Measurements from ENCODE around the gene GJB5. TPM values are rescaled to one million over a fixed set of nuclear protein-coding genes. Genes with fewer than 3 reads are reported as not detected.

GJB5 gene
- total and polyA plus RNA-seq, 2 donors from 2014 or later = not detected

GRCh38 chr1:34746101-34746500 is 8.7 kb upstream of the GJB5 start:
- H3K27me3 ChIP-seq (ENCODE audit: control insufficient read depth, insufficient read depth, low read length) = no peaks in the 10 kb centered on the region
- no peak for DNase-seq
- H3K9ac ChIP-seq (ENCODE audit: low read length in 3 of 3) = no peak overlapping the region
- no peak overlapping the region for H3K4me3 ChIP-seq (ENCODE audit: low read length in 3 of 3)
- intact Hi-C loops (cut with DNase I) = no loop called here
- no peak overlapping the region for H3K27ac ChIP-seq (ENCODE audit: low read depth in 2 of 2, low read length in 2 of 2)
- no peaks in the 10 kb centered on the region for H3K9me3 ChIP-seq (ENCODE audit: control insufficient read depth in 2 of 3, insufficient read depth in 1 of 3, low read length in 3 of 3)
- no peaks in the 10 kb centered on the region for H3K36me3 ChIP-seq (ENCODE audit: control insufficient read depth in 2 of 3, insufficient read depth in 3 of 3, low read length in 3 of 3)
- FAIRE-seq = no peak
- H3K4me1 ChIP-seq (ENCODE audit: control insufficient read depth in 2 of 3, insufficient read depth in 2 of 3, low read depth in 1 of 3, low read length in 3 of 3) = peaks cover 0 to 3% (median 0%) of the 10 kb centered on the region in 3 donors
- no peak for TF ChIP-seq CTCF (IDR thresholded peaks at IDR 0.05; ENCODE audit: borderline replicate concordance, extremely low read depth, insufficient read depth)

GRCh38 chr1:34746785-34747637 is 7.8 kb upstream of the GJB5 start:
- intact Hi-C loops (cut with DNase I) = no loop called here

GRCh38 chr1:34747638-34747941 is 7.3 kb upstream of the GJB5 start:
- Histone ChIP-seq H3K27me3 (ENCODE audit: control insufficient read depth, insufficient read depth, low read length) (no peaks in the 10 kb centered on the region), H3K4me3 (ENCODE audit: low read length in 3 of 3) (no peak overlapping the region), H3K9ac (ENCODE audit: low read length in 3 of 3) (no peak overlapping the region), H3K9me3 (ENCODE audit: control insufficient read depth in 2 of 3, insufficient read depth in 1 of 3, low read length in 3 of 3) (no peaks in the 10 kb centered on the region), H3K4me1 (ENCODE audit: control insufficient read depth in 2 of 3, insufficient read depth in 2 of 3, low read depth in 1 of 3, low read length in 3 of 3) (no peaks in the 10 kb centered on the region), H3K36me3 (ENCODE audit: control insufficient read depth in 2 of 3, insufficient read depth in 3 of 3, low read length in 3 of 3) (no peaks in the 10 kb centered on the region), H3K27ac (ENCODE audit: low read depth in 2 of 2, low read length in 2 of 2) (no peak overlapping the region)
- TF ChIP-seq CTCF (IDR thresholded peaks at IDR 0.05; ENCODE audit: borderline replicate concordance, extremely low read depth, insufficient read depth) = no peak
- FAIRE-seq (no peak), DNase-seq (no peak)
- intact Hi-C loops (cut with DNase I) = no loop called here

More at GRCh38 chr1:34746785-34747637, 7.8 kb upstream of the GJB5 start:
- Histone ChIP-seq H3K9me3 (ENCODE audit: control insufficient read depth in 2 of 3, insufficient read depth in 1 of 3, low read length in 3 of 3) (no peaks in the 10 kb centered on the region), H3K27me3 (ENCODE audit: control insufficient read depth, insufficient read depth, low read length) (no peaks in the 10 kb centered on the region), H3K9ac (ENCODE audit: low read length in 3 of 3) (no peak overlapping the region), H3K4me1 (ENCODE audit: control insufficient read depth in 2 of 3, insufficient read depth in 2 of 3, low read depth in 1 of 3, low read length in 3 of 3) (peaks cover 0 to 3% (median 0%) of the 10 kb centered on the region in 3 donors), H3K4me3 (ENCODE audit: low read length in 3 of 3) (no peak overlapping the region), H3K36me3 (ENCODE audit: control insufficient read depth in 2 of 3, insufficient read depth in 3 of 3, low read length in 3 of 3) (no peaks in the 10 kb centered on the region), H3K27ac (ENCODE audit: low read depth in 2 of 2, low read length in 2 of 2) (no peak overlapping the region)
- no peak for TF ChIP-seq CTCF (IDR thresholded peaks at IDR 0.05; ENCODE audit: borderline replicate concordance, extremely low read depth, insufficient read depth)
- FAIRE-seq (no peak), DNase-seq (no peak)

Data from kidney (tissue), 14 donors.